HG02852 (cell line): ENCODE results near the gene ASB2.
A peak's percentile ranks its signal among the peaks of the same experiment; 100 is the strongest.

Source experiments
- ATAC-seq: cut with Tn5 transposase; IDR thresholded peaks from one replicate; pipeline ENCODE4 v1.9.1; 2021; ENCODE audit warnings: mild to moderate bottlenecking, moderate library complexity; ENCODE audit not compliant: unreplicated experiment

Gene ASB2

DNA sequence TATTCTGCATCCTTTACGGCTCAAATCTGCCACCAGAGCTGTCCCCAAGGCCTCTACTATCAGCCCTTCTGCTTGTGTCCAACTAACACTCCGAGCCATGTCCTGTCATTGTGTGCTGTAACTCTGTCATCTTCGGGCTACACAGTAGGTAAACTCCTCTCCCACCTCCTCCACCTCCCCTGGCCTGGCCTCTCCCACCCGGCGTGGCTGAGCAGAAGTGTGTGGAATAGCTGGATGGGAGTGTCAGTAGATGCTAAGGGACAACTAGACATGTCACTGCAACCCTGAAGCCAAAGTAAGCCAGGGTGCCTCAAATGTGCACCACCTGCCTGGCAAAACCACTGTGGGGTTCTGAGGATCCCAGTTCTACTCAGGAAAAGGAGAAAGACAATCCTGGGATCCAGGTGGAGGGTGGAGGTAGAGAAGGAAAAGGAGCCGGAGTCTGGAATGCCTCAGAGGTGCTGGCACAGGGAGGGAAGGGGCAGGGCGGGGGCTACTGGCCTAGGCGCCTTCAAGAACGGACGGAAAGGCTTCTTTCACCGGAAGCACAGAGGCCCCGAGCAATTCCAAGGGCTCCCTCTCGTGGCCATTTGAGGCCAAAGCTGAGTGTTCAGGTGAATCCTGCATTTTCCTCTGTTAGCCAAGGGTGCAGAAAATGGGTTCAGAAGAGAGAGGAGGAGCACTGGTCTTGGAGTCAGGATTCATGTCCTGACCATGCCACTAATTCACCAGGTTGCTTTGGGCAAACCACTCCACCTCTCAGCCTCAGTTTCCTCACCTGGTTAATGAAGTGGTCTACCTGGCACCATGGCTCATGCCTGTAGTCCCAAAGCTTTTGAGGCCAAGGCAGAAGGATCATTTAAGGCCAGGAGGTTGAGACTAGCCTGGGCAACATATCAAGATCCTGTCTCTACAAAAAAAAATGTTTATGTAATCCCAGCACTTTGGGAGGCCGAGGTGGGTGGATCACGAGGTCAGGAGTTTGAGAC is 69.7 kb downstream of the ASB2 start:
- ATAC-seq, result peak; percentile 80

DNA sequence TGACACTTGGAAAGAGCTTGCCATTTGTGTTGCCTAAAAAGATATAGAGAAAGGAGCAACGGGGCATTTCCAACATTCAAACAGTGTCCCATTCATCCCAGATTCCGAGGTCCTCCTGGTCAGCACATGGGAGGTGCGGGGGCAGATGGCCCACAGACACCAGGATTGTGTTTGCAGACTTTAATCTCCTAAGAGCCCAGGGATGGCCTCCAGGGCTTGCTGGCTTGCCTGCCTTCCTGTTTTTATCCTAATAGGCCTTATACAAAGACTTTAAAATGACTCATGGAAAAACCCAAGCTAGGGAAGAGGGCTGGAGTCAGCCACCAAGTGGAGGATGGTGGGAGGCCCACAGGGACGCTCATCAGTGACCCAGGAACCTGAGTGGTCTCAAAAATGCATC is 70.7 kb downstream of the ASB2 start:
- ATAC-seq, result no peak

- ATAC-seq, result no peak
These were observed 72.8 kb downstream of the ASB2 start for GRCh38 chr14:93903342-93904184.

- ATAC-seq, result no peak
These were observed 73.6 kb downstream of the ASB2 start for GRCh38 chr14:93902619-93903307.

- no peak for ATAC-seq
These were observed 74.6 kb downstream of the ASB2 start for GRCh38 chr14:93901813-93902212.

- ATAC-seq, result no peak
These were observed 77.6 kb downstream of the ASB2 start for GRCh38 chr14:93898731-93899130.

- no peak for ATAC-seq
These were observed 78.2 kb downstream of the ASB2 start for GRCh38 chr14:93898081-93898611.

GRCh38 chr14:93897476-93897845 is 78.9 kb downstream of the ASB2 start:
- ATAC-seq, result no peak

DNA sequence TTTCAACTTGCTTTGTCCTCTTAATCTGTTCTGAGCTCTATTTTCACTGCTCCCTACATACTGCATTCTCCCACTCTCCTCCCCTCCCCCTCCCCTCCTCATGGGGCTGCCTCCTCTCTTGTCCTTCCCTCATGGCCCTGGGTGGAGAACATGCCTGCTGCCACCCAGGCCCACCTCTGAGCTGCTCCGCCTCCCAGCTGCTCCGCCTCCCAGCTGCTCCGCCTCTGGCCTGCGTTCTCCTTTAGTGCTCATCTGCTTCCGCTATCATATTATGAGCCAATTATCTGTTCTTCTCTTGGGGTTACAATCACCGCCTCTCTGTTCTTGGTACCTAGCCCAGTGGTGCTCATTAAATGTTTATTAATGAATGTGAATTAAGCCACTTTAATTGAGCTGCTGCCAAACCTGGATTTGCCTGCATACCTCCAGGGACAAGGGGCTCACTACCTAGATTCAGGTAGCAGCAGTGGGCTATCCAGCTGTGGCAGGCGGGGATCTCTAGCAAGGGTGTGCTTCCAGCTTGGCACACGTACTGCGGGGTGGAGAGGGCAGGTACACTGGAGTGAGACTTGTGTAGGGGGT is 81.3 kb downstream of the ASB2 start:
- ATAC-seq, result no peak

DNA sequence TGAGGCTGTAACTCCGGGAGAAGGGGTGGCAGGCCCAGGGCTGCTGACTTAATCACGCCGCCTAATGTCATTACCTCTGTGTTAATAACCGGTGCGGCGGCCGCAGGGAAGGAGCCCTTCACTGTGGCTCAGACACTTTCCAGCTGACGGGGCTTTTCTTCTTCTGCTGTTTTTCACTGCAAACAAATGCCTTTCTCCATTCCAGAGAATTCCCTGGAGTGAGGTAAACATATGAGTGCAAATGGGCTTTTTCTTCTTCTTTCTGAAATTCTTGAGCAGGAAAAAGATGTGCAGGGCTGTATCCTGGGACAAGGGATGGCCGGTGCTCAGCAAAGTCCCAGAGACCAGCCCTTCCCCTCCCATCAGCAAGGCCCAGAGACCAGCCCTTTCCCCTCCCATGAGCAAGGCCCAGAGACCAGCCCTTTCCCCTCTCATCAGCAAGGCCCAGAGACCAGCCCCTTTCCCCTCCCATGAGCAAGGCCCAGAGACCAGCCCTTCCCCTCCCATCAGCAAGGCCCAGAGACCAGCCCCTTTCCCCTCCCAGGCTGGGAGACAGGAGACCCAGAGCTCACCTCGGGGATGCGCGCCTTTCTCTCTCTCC is 82.6 kb downstream of the ASB2 start:
- ATAC-seq, result no peak

- no peak for ATAC-seq
These were observed 83.3 kb downstream of the ASB2 start for GRCh38 chr14:93892923-93893558.

- ATAC-seq, result no peak
These were observed 83.9 kb downstream of the ASB2 start for GRCh38 chr14:93892505-93892839.

GRCh38 chr14:93891756-93892504 is 84.4 kb downstream of the ASB2 start:
- no peak for ATAC-seq

- ATAC-seq, result no peak
These were observed 86.5 kb downstream of the ASB2 start for GRCh38 chr14:93889739-93890483.

- no peak for ATAC-seq
These were observed 87.4 kb downstream of the ASB2 start for GRCh38 chr14:93888995-93889394.

DNA sequence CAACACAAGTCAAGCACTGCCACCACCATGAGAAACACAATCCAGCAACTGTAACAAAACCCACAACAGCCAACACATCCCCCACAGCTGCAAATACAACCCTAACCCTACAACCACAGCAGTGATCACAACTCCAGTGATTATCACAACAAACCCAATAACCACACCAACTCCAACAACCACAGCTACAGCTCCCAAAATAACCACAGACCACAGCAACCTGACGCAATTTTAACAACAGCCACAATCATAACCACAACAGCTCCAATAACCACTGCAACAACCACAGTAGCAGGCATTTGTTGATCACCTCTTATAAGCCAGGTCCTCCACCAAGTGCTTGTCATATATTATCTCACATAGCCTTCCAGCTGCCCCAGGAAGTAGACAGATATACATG is 91.4 kb downstream of the ASB2 start:
- ATAC-seq, result no peak
